GM19239 (cell line): ENCODE measurements around the gene SPATC1L.
"Not testable (repeated sequence)": the region's sequence is repeated elsewhere in the genome, so short reads cannot be mapped to it uniquely, and the experiment has no call there.

Experiments used
- DNase-seq: peaks from one replicate; pipeline ENCODE4 v3.0.0; 2011; ENCODE audit warnings: low spot score; ENCODE audit not compliant: insufficient read length
- FAIRE-seq: peaks from 2 replicates; lab custom pipeline; 2011; peaks lifted over from hg19 to GRCh38; lab: Jason Lieb, UNC

SPATC1L gene

DNA sequence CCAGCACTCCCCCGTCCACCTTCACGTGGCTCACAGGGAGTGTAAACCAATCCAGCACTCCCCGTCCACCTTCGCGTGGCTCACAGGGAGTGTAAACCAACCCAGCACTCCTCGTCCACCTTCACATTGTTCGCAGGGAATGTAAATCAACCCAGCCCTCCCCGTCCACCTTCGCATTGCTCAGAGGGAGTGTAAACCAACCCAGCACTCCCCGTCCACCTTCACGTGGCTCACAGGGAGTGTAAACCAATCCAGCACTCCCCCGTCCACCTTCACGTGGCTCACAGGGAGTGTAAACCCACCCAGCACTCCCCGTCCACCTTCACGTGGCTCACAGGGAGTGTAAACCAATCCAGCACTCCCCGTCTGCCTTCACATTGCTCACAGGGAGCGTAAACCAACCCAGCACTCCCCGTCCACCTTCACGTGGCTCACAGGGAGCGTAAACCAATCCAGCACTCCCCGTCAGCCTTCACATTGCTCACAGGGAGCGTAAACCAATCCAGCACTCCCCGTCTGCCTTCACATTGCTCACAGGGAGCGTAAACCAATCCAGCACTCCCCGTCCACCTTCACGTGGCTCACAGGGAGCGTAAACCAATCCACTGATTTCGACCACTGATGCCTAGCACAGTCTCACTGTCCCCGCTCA is 43.8 kb downstream of the SPATC1L start:
- FAIRE-seq, DNase-seq: not testable (repeated sequence)

DNA sequence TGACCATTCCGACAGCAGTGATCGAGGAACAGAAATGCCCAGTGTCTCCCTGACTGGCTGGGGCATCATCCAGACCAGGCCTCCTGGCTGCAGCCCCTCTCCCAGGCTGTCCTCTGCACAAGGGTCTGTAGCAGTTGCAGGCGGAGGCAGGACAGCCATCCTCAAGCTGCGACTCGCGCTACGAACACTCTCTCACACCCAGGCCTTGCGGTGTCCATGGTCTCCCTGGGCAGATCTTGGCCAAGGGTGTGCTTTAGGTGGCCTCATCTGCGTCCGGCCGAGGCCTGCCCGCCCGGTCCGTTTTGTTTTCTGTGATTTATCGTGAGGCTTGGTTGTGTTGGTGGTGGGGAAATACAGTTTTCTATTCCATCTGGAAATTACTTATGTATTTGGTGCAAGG is 44.6 kb downstream of the SPATC1L start:
- FAIRE-seq (no peak), DNase-seq (no peak)

DNA sequence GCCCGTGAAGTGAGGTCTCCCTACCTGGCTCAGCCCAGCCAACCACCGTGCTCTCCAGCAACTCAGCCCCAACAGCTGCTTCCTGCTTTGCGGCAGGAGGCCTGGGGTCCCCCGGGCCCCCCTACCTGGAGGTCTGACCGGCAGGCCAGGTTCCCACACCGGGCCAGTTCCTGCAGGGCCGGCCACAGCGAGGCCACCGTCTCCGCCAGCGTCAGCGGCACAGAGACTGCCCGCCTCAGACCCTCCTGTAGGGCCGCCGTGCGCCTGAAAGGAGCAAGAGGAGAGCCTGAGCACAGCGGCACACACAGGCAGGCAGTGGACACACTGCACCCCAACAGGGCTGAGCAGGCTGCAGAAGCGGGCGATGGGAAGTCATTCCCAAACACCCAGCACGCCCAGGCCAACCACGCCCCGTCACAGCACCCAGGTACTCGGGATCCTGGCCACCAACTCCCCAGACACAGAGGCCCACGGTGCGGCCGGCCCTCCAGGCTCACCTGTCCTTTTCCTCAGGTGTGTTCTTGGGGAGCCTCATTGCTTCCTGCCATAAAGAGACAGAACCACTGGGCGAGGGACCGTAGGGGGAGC is 45.8 kb downstream of the SPATC1L start:
- DNase-seq: no peak
- no peak for FAIRE-seq

DNA sequence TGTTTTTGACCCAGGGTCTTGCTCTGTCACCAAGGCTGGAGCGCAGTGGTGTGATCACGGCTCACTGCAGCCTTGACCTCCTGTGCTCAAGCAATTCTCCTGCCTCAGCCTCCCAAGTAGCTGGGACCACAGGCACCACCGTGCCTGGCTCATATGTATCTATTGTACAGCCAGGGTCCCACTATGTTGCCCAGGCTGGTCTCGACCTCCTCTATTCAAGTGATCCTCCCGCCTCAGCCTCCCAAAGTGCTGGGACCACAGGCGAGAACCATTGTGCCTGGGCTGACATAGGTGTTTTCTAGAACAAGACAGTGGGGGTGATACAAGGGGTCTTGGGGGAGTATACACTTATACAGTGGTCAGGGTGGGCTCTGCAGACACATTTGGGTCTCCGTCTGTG is 46.4 kb downstream of the SPATC1L start:
- DNase-seq (no peak), FAIRE-seq (no peak)

DNA sequence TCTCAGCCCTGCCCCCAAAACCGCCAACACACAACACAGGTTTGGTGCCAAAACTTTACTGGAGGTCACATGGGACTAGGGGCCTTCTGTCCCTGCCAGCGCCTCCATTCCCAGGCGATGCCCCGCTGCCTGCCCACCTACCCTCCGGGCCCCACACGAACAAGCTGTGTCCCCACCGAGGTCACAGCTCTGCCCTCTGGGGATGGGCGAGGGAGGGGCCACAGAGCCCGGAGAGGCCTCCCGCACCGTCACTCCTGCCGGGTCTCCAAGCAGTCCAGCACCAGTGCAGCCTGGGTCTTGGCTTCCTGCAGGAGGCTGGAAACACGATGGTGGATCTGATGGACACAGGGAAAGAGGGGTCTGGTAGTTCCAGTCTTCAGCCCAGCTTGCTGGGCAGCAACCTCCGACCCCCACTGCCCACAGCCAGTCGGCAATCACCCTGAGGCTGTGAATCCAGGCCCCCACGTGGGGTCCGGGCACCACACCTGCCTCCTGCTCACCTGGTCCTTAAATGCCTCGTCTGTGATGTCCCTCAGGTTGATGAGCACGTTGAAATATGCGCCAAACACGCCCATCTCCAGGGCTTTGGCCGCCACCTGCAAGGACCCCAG is 47.4 kb downstream of the SPATC1L start:
- FAIRE-seq: no peak

DNA sequence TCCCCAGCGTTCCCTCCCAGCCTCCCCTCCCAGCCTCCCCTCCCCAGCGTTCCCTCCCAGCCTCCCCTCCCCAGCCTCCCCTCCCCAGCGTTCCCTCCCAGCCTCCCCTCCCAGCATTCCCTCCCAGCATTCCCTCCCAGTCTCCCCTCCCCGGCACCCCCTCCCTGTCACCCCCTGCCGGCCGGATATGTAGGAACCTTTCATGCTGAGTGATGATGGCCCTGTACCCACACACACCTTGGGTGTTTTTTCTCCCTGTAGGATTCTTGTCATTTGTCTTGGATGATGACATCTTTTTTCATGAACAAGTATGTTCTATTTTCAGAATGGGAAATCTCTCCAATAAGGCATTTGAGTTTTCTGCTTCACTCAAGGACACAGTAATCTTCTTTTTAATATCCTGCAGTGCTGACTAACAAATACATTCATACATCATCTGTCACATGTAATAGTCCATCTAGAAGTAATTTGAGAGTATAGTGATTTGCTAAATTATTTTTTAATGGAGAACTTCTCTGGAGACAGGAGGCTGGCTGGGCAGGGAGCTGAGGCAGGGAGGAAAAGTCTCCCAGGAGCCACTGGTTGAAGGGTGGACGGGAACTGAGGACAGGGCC is 48.4 kb downstream of the SPATC1L start:
- no peak for DNase-seq
- FAIRE-seq: no peak

More for the DNA sequence above, 47.4 kb downstream of the SPATC1L start:
- no peak for DNase-seq

DNA sequence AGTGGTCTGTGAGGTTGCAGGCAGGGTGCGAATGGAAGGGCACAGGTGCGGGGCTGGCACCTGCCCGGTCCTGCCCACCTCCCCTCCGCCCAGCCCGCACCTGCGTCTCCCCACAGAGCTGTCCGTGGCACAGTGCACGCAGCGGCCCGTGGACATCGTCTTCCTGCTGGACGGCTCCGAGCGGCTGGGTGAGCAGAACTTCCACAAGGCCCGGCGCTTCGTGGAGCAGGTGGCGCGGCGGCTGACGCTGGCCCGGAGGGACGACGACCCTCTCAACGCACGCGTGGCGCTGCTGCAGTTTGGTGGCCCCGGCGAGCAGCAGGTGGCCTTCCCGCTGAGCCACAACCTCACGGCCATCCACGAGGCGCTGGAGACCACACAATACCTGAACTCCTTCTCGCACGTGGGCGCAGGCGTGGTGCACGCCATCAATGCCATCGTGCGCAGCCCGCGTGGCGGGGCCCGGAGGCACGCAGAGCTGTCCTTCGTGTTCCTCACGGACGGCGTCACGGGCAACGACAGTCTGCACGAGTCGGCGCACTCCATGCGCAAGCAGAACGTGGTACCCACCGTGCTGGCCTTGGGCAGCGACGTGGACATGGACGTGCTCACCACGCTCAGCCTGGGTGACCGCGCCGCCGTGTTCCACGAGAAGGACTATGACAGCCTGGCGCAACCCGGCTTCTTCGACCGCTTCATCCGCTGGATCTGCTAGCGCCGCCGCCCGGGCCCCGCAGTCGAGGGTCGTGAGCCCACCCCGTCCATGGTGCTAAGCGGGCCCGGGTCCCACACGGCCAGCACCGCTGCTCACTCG is 52.2 kb downstream of the SPATC1L start:
- FAIRE-seq: no peak
- no peak for DNase-seq

DNA sequence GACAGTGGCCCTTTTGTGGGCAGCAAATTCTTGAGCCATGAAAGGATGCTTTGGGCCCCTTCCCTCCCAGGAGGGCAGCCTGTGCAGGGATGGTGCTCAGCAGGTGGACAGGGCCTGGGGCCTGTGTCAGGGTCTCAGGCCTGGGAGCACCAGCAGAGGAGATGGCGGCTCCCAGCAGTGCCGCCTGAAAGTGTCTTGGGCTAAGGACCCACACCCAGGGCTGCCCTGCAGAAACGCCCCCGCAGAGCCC is 52.7 kb downstream of the SPATC1L start:
- FAIRE-seq (no peak), DNase-seq (no peak)

DNA sequence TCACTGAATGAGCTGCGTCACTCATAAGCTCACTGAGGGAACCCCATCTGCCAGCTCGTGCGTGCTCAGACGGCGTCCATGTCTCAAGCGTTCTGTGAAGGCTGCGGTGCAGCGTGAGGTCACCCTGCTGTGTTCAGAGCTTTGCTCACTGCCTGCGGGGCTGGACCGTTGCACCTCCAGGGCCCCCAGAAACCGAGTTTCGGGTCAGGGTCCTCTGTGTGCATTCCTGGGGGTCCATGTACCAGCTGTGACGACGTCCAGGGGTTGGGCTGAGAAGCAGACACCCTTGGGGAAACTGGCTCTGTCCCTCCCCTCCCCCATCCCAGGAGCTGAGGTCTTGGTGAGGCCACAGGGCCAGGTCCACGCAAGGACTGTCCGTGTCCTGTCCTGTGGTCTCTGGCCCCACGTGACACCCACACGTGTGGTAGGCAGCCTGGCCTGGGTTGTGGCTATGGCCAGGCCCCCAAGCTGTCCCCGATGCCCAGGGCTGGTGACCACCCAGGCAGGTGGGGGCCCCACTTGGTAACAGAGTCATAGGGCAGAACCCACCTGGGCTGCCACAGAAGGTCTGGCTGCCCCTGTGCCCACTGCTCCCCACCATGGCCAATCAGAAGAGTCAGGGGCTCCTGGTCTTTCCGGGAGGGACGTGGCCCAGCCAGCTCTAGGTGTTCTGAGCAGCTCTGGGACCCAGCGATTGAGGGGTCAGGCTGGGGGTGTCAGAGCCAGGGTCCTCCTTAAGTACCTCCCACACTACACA is 53.2 kb downstream of the SPATC1L start:
- FAIRE-seq: no peak

DNA sequence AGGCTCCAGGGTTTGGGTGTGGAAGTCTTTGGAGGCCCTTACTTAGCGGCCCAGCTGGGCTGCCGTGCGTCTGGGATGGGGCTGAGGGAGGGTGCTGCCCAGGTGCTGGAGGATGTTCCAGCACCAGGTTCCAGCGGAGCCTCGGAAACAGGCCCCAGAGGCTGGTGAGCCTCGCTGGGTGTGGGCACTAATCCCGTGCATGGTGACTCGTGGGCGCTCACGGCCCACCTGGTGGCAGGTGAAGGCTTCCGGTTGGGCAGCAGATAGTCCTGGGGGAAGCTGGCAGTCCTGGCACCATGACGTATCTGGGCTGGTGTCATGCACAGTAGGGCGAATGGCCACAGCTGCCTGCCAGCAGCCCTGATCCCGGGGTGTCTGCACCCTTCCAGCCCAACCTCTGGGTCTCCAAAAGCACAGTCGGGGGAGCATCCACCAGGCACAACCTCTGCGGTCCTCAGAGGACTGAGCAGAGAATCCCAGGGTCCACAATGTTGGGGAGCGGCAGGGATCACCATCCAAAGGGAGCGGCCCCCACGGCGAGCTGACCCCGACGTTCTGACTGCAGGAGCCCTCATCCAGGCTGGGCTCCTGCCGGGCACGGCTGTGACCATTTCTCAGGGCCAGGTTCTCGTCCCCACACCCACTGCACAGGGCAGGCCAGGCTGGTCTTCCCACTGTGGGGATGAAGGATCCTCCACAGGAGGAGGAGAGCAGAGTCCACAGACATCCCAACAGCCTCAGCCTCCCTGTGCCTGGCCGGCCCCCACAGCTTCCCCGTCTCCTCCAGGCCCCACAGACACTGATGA is 54.2 kb downstream of the SPATC1L start:
- DNase-seq (no peak), FAIRE-seq (no peak)

More for the DNA sequence above, 53.2 kb downstream of the SPATC1L start:
- no peak for DNase-seq

DNA sequence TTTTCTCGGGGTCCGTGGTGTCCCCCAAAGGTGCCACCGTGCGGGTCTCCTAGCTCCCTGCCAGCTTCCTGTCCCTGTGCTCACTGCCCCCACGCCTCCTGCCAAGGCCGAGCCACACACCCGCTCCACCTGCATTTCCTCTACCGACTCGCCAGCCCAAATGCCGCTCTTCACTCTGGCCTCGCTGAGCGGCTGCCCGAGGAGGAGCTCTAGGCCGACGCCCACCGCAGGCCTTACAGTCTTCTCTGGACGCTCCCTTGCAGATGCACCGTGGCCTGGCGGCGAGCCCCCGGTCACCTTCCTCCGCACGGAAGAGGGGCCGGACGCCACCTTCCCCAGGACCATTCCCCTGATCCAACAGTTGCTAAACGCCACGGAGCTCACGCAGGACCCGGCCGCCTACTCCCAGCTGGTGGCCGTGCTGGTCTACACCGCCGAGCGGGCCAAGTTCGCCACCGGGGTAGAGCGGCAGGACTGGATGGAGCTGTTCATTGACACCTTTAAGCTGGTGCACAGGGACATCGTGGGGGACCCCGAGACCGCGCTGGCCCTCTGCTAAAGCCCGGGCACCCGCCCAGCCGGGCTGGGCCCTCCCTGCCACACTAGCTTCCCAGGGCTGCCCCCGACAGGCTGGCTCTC is 55.2 kb downstream of the SPATC1L start:
- DNase-seq: no peak
- no peak for FAIRE-seq

DNA sequence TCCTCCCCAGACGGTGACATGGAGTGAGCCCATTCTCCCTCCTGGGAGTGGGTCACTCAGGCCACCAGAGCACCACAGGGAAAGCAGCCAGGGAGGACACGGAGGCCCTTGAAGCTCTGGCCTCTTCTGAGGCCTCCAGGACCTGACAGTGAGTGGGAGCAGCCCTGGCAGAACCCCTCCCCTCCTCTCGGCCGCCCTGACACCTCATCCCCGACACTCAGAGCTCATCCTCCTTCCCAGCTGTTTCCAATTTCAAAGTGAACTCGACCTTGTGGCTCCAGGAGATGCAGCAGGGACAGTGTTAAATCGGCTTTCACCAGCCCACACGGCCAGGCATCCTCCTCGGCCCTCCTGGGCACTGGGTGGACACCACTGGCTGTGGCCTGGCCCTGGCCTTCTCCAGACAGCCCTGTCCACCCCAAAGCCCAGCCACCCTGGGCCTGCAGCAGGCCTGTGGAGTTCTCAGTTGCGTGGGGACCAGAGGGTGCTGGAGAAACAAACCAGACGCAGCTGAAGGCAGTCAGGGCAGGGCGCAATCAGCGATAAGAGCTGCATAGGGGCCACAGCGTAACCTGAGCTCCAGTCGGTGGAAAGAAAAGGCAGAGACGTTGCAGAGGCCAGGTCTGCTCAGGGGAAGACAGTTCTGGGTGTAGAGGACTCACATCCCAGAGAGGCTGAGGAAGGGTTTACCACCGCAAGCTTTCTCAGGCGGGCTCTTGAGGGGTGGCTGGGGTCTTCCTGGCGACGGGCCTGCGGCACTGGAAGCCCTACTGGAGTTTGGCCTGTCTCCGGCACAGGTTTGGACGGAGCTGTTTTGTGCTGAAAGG is 55.9 kb downstream of the SPATC1L start:
- DNase-seq: no peak
- no peak for FAIRE-seq

DNA sequence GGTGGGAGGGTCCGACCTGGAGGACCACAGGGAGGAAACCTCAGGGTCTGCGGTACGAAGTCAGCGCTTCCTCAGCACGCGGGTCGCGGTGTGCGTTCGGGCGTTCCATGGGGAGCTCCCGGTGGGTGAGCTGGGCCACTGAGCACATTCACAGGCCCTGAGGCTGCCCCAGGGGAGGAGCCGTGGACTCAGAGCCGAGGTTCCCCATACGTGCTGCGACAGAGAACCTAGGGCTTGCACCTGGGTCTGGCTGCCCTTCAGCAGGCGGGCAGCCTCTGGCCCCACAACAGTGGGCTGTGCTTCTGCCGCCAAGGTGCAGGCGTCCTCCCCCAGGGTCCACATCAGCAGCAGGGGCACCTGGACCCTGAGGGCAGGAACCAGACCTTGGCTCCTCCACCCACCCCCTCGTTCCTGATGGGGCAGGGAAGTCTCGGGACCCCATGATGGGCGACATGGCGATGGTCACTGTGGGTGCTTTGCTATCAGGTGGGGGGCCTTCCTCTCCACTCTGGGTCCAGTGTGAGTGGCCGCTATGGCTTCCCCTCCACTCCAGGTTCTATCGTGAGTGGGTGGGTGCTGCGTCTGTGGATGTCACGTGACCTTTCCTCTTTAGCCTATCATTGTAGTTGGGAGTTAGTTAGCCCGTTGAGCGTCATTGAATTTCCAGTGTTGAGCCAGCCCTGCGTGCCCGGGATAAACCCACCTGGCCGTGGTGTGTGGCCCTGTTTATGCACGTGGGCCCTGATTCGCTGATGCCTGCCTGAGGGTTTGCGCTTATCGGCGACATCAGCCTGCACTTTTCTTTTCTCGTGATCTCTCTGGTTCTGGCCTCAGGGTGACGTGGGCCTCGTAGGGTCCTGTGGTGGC is 56.8 kb downstream of the SPATC1L start:
- FAIRE-seq: no peak
- DNase-seq: no peak

DNA sequence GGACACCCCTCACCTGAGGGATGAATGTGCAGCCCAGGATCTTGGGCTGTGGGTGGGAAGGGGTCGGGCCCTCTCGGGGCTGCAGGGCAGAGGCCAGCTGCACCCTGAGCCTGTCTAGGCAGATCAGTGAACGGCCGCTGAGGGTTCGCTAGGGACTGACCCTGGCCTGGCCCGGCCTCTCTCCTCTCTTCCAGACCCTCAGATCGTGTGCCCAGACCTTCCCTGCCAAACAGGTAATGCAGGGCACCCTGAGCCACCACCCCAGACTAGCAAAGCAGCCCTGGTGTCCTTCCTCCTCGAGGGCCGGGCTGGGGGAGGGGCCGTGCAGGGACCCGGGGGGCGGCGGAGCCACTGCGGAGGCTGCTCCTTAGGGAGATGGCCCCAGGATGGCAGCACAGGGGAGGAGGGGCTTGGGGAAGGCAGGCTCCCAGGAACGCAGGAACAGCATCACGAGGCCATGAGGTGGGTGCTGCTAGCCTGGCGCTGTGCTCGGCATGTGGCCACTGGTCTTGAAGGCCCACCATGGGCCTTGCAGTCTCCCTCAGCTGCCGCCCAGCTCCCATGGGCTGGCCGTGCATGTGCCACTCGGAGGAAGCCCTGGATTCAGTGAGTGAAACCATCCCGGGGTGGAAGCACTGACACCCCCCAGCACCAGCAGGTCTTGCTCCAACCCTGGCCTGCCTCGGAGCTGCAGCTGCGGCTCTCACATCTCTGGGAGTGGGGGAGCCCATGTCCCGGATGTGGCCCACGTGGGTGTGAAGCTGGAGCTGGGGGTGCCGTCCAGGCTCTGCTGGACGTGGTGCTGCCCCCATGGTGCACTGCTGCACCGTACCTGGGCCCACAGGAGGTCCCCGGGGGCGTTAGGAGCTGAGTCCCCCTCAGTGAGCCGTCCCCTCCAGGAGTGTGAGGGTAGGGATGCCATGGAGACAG is 57.7 kb downstream of the SPATC1L start:
- DNase-seq: no peak
- FAIRE-seq: no peak

DNA sequence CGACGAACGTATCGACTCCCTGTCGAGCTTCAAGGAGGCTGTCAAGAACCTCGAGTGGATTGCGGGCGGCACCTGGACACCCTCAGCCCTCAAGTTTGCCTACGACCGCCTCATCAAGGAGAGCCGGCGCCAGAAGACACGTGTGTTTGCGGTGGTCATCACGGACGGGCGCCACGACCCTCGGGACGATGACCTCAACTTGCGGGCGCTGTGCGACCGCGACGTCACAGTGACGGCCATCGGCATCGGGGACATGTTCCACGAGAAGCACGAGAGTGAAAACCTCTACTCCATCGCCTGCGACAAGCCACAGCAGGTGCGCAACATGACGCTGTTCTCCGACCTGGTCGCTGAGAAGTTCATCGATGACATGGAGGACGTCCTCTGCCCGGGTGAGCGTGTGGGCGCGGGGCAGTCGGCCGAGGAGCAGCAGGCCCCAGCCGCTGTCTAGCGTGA is 58.4 kb downstream of the SPATC1L start:
- no peak for DNase-seq
- no peak for FAIRE-seq
